ENCODE measurements around the gene PCYOX1L.

GRCh38 chr5:149345892-149346222, 12.0 kb upstream of the PCYOX1L start:
- no peak for TF ChIP-seq POLR2A (IDR thresholded peaks at IDR 0.05; ENCODE audit: low read depth, low read length)
- TF ChIP-seq POLR2AphosphoS5 (IDR thresholded peaks at IDR 0.05; ENCODE audit: low read depth, low read length): no peak
- TF ChIP-seq TAF1 (IDR thresholded peaks at IDR 0.05; ENCODE audit: borderline replicate concordance, low read depth, low read length): no peak

All from GM12892 (cell line).